ENCODE measurements around the gene RBMX.

GRCh38 chrX:136847874-136848273, 32.7 kb downstream of the RBMX start:
- TF ChIP-seq, protein P1, sequence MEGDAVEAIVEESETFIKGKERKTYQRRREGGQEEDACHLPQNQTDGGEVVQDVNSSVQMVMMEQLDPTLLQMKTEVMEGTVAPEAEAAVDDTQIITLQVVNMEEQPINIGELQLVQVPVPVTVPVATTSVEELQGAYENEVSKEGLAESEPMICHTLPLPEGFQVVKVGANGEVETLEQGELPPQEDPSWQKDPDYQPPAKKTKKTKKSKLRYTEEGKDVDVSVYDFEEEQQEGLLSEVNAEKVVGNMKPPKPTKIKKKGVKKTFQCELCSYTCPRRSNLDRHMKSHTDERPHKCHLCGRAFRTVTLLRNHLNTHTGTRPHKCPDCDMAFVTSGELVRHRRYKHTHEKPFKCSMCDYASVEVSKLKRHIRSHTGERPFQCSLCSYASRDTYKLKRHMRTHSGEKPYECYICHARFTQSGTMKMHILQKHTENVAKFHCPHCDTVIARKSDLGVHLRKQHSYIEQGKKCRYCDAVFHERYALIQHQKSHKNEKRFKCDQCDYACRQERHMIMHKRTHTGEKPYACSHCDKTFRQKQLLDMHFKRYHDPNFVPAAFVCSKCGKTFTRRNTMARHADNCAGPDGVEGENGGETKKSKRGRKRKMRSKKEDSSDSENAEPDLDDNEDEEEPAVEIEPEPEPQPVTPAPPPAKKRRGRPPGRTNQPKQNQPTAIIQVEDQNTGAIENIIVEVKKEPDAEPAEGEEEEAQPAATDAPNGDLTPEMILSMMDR (IDR thresholded peaks at IDR 0.05), result no peak
- TF ChIP-seq HDAC2 (IDR thresholded peaks at IDR 0.05), result no peak
- no peak for TF ChIP-seq JUNB (IDR thresholded peaks at IDR 0.05)
- no peak for TF ChIP-seq RFX5 (IDR thresholded peaks at IDR 0.05)
- TF ChIP-seq EHMT2 (IDR thresholded peaks at IDR 0.05; ENCODE audit: low read depth), result no peak
- no peak for TF ChIP-seq POLR2A (IDR thresholded peaks at IDR 0.05; ENCODE audit: low read length)
- TF ChIP-seq EP300 (IDR thresholded peaks at IDR 0.05), result no peak
- no peak for TF ChIP-seq MAFK (IDR thresholded peaks at IDR 0.05; ENCODE audit: partially characterized antibody)

Measured in A549 (cell line).